ENCODE measurements around the gene FLYWCH2.
"Not testable (repeated sequence)": the region's sequence is repeated elsewhere in the genome, so short reads cannot be mapped to it uniquely, and the experiment has no call there.

FLYWCH2 gene

GRCh38 chr16:2884041-2884451 lies 1.0 kb downstream of the FLYWCH2 start:
- no peak for FAIRE-seq

- FAIRE-seq = no peak
Measured at GRCh38 chr16:2894231-2894630, 11.2 kb downstream of the FLYWCH2 start.

- FAIRE-seq = no peak
Measured at GRCh38 chr16:2895813-2896212, 12.8 kb downstream of the FLYWCH2 start.

GRCh38 chr16:2896480-2897010 lies 13.5 kb downstream of the FLYWCH2 start:
- FAIRE-seq = no peak

GRCh38 chr16:2897110-2897509 lies 14.1 kb downstream of the FLYWCH2 start:
- FAIRE-seq = no peak

- no peak for FAIRE-seq
Measured at GRCh38 chr16:2898831-2899563, 16.0 kb downstream of the FLYWCH2 start.

GRCh38 chr16:2899564-2900072 lies 16.6 kb downstream of the FLYWCH2 start:
- no peak for FAIRE-seq

- no peak for FAIRE-seq
Measured at GRCh38 chr16:2900526-2901075, 17.6 kb downstream of the FLYWCH2 start.

GRCh38 chr16:2902337-2903130 lies 19.5 kb downstream of the FLYWCH2 start:
- no peak for FAIRE-seq

- no peak for FAIRE-seq
Measured at GRCh38 chr16:2904100-2904921, 21.3 kb downstream of the FLYWCH2 start.

- FAIRE-seq = no peak
Measured at GRCh38 chr16:2904922-2905240, 21.9 kb downstream of the FLYWCH2 start.

GRCh38 chr16:2905241-2905987 lies 22.4 kb downstream of the FLYWCH2 start:
- no peak for FAIRE-seq

- FAIRE-seq = no peak
Measured at GRCh38 chr16:2905988-2906387, 23.0 kb downstream of the FLYWCH2 start.

- FAIRE-seq = not testable (repeated sequence)
Measured at GRCh38 chr16:2907084-2907753, 24.2 kb downstream of the FLYWCH2 start.

- FAIRE-seq = no peak
Measured at GRCh38 chr16:2910441-2910969, 27.5 kb downstream of the FLYWCH2 start.

- no peak for FAIRE-seq
Measured at GRCh38 chr16:2911638-2912329, 28.8 kb downstream of the FLYWCH2 start, which contains the start of gene FLYWCH1. FLYWCH1 (plus strand) TSS chr16:2911931; CDS start chr16:2929686, 17,755 bp downstream.

GRCh38 chr16:2912330-2913199 lies 29.6 kb downstream of the FLYWCH2 start:
- FAIRE-seq = no peak

GRCh38 chr16:2913603-2914002 lies 30.6 kb downstream of the FLYWCH2 start:
- no peak for FAIRE-seq

GRCh38 chr16:2914233-2914632 lies 31.2 kb downstream of the FLYWCH2 start:
- no peak for FAIRE-seq
